Caco-2 (cell line): ENCODE measurements around the gene OSBPL10. TPM values are rescaled to one million over a fixed set of nuclear protein-coding genes. Genes with fewer than 3 reads are reported as not detected.

Experiments
- BruUV-seq: library from RNA; stranded (reverse); fragments of 400-500 nt; replicated peaks from 2 replicates; lab custom pipeline; 2021; lab: Mats Ljungman, UMichigan
- CTCF ChIA-PET: fragments of 300-600 bp; sonication (Branson Sonifier 250); formaldehyde crosslinking; loops from one replicate; lab custom pipeline; 2022; ENCODE audit warnings: antibody characterized with exemption; lab: Charles Lee
- POLR2A ChIA-PET: fragments of 300-600 bp; sonication (Branson Sonifier 250); formaldehyde crosslinking; loops from one replicate; lab custom pipeline; 2022; ENCODE audit warnings: antibody characterized with exemption; lab: Charles Lee
- DNase-seq, 2 experiments: peaks; one replicate each; pipeline versions ENCODE4 v3.0.0 to v3.0.0-alpha.2; 2020 to 2022
- H3K27me3 ChIP-seq: replicated peaks from 2 replicates; pipeline ENCODE4 v1.6.0; 2011; ENCODE audit warnings: low read length; ENCODE audit not compliant: control insufficient read depth, insufficient read depth
- H3K36me3 ChIP-seq: 2 replicates; pipeline ENCODE4 v1.5.1; 2011; ENCODE audit warnings: low read length; ENCODE audit not compliant: control insufficient read depth, insufficient read depth
- H3K4me1 ChIP-seq: fragments of 250-450 bp; sonication (Bioruptor Pico); 2 replicates; pipeline ENCODE4 v1.5.1; 2020; ENCODE audit warnings: mild to moderate bottlenecking
- H3K4me3 ChIP-seq: 2 replicates; pipeline ENCODE4 v1.5.1; 2011; ENCODE audit warnings: low read depth, mild to moderate bottlenecking, control low read depth, low read length
- H3K9me3 ChIP-seq: fragments of 250-450 bp; sonication (Bioruptor Pico); 2 replicates; pipeline ENCODE4 v1.5.1; 2020; ENCODE audit warnings: mild to moderate bottlenecking, moderate library complexity
- H3K27ac Mint-ChIP-seq: one replicate; pipeline ENCODE4 v1.8.0; 2022; ENCODE audit warnings: mixed read lengths; ENCODE audit not compliant: unreplicated experiment
- H3K27me3 Mint-ChIP-seq: one replicate; pipeline ENCODE4 v1.8.0; 2022; ENCODE audit warnings: mixed read lengths; ENCODE audit not compliant: insufficient read depth, unreplicated experiment
- H3K36me3 Mint-ChIP-seq: one replicate; pipeline ENCODE4 v1.8.0; 2022; ENCODE audit warnings: mild to moderate bottlenecking, mixed read lengths; ENCODE audit not compliant: insufficient read depth, unreplicated experiment
- H3K4me1 Mint-ChIP-seq: one replicate; pipeline ENCODE4 v1.8.0; 2022; ENCODE audit warnings: low read depth, mixed read lengths; ENCODE audit not compliant: unreplicated experiment
- H3K4me3 Mint-ChIP-seq: one replicate; pipeline ENCODE4 v1.8.0; 2022; ENCODE audit warnings: mild to moderate bottlenecking, moderate library complexity, mixed read lengths; ENCODE audit not compliant: unreplicated experiment
- H3K9me3 Mint-ChIP-seq: one replicate; pipeline ENCODE4 v1.8.0; 2022; ENCODE audit warnings: mixed read lengths; ENCODE audit not compliant: unreplicated experiment
- intact Hi-C: fragments of 100-400 bp; cut with micrococcal nuclease; formaldehyde crosslinking; loops from one replicate; pipeline ENCODE4 v1.10.0; 2022; ENCODE audit not compliant: unreplicated experiment
- total RNA-seq: library from RNA; stranded (reverse); gene quantifications from 2 replicates; pipeline ENCODE4 v1.2.3, GENCODE V29; 2022
- TF ChIP-seq, protein P1 (sequence below), 2 experiments: fragments of 200-600 bp in 1 of 2; IDR thresholded peaks; 1 replicate in 1 of 2; 2 replicates in 1 of 2; pipeline versions ENCODE4 v1.5.1 to v1.8.0; 2011 to 2022; ENCODE audit warnings: antibody characterized with exemption in 1 of 2, control low read depth in 1 of 2, inconsistent platforms in 1 of 2, low read depth in 1 of 2, low read length in 1 of 2, mild to moderate bottlenecking in 1 of 2, moderate library complexity in 1 of 2; ENCODE audit not compliant: insufficient read depth in 1 of 2, severe bottlenecking in 1 of 2, unreplicated experiment in 1 of 2

Gene OSBPL10
- total RNA-seq, 1 experiment from 2014 or later = 71.2 TPM

- Mint-ChIP-seq H3K4me1 (peaks cover 10% of the 10 kb centered on the region), H3K36me3 (peaks cover 49% of the 10 kb centered on the region), H3K27me3 (no peaks in the 10 kb centered on the region), H3K9me3 (no peaks in the 10 kb centered on the region), H3K4me3 (no peak overlapping the region), H3K27ac (no peak overlapping the region)
- DNase-seq = no peak
- BruUV-seq = no TSS peak
- ChIA-PET CTCF (no interaction called here), POLR2A (no interaction called here)
- H3K4me1 ChIP-seq = peaks cover 6% of the 10 kb centered on the region
- H3K27me3 ChIP-seq = no peaks in the 10 kb centered on the region
- H3K4me3 ChIP-seq = no peak overlapping the region
- H3K36me3 ChIP-seq = no peaks in the 10 kb centered on the region
- intact Hi-C loops = no loop called here
- no peaks in the 10 kb centered on the region for H3K9me3 ChIP-seq
- TF ChIP-seq, protein P1, sequence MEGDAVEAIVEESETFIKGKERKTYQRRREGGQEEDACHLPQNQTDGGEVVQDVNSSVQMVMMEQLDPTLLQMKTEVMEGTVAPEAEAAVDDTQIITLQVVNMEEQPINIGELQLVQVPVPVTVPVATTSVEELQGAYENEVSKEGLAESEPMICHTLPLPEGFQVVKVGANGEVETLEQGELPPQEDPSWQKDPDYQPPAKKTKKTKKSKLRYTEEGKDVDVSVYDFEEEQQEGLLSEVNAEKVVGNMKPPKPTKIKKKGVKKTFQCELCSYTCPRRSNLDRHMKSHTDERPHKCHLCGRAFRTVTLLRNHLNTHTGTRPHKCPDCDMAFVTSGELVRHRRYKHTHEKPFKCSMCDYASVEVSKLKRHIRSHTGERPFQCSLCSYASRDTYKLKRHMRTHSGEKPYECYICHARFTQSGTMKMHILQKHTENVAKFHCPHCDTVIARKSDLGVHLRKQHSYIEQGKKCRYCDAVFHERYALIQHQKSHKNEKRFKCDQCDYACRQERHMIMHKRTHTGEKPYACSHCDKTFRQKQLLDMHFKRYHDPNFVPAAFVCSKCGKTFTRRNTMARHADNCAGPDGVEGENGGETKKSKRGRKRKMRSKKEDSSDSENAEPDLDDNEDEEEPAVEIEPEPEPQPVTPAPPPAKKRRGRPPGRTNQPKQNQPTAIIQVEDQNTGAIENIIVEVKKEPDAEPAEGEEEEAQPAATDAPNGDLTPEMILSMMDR (IDR thresholded peaks at IDR 0.05; ENCODE audit: insufficient read depth in 1 of 2, low read depth in 1 of 2, low read length in 1 of 2, severe bottlenecking in 1 of 2, unreplicated experiment in 1 of 2) = no peak
These were observed 240.7 kb downstream of the OSBPL10 start for GRCh38 chr3:31740397-31740796.

DNA sequence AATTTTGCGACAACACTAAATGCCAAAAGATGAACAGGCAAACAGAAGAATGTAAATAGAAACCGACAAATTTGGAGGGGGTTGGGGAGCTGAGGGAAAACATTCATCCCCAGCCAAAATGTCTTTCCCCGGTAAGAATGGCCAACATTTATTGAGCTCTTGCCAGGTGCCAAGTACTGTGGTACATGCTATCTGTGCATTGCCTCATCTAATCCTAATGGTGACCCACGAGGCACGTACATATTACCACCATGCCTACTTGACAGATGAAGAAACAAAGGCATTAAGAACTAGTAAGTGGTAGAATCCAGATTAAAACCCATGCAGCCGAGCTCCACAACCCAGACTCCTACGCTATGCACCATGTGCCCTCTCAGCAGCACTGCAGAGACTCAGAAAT, 242.7 kb downstream of the OSBPL10 start:
- intact Hi-C loops = no loop called here
- H3K27me3 Mint-ChIP-seq = no peaks in the 10 kb centered on the region
- ChIA-PET POLR2A (no interaction called here), CTCF (no interaction called here)
- peaks cover 40% of the 10 kb centered on the region for H3K36me3 Mint-ChIP-seq
- no peak for DNase-seq
- Histone ChIP-seq H3K36me3 (no peaks in the 10 kb centered on the region), H3K4me1 (no peaks in the 10 kb centered on the region), H3K27me3 (no peaks in the 10 kb centered on the region), H3K4me3 (no peak overlapping the region), H3K9me3 (no peaks in the 10 kb centered on the region)
- H3K27ac Mint-ChIP-seq = no peak overlapping the region
- H3K9me3 Mint-ChIP-seq = no peaks in the 10 kb centered on the region
- no peak overlapping the region for H3K4me3 Mint-ChIP-seq
- BruUV-seq = no TSS peak
- TF ChIP-seq, protein P1 (IDR thresholded peaks at IDR 0.05; ENCODE audit: insufficient read depth in 1 of 2, low read depth in 1 of 2, low read length in 1 of 2, severe bottlenecking in 1 of 2, unreplicated experiment in 1 of 2) = no peak
- peaks cover 10% of the 10 kb centered on the region for H3K4me1 Mint-ChIP-seq

DNA sequence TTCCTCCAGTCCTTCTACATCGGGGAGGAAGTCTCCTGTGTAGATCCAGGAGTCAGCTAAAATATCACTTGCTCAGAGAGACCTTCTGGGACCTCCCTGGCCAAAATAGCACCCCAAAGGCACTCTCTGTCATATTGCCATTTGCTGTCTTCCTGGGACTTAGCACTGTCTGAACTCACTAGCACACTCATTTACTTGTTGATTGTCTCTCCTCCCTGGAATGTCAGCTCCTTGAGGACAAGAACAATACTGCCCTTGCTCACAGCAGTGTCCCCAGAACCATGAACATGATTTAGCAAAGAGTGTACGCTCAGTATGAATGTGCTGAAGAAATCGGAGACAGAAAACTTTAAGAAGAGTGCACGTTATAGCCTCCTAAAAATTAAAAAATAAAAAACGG, 245.4 kb downstream of the OSBPL10 start:
- H3K9me3 Mint-ChIP-seq = no peaks in the 10 kb centered on the region
- no peaks in the 10 kb centered on the region for H3K4me1 ChIP-seq
- intact Hi-C loops = no loop called here
- BruUV-seq = no TSS peak
- H3K27me3 ChIP-seq = no peaks in the 10 kb centered on the region
- ChIA-PET CTCF (no interaction called here), POLR2A (no interaction called here)
- H3K27me3 Mint-ChIP-seq = no peaks in the 10 kb centered on the region
- no peak for DNase-seq
- no peak overlapping the region for H3K4me3 Mint-ChIP-seq
- H3K36me3 ChIP-seq = no peaks in the 10 kb centered on the region
- no peak overlapping the region for H3K4me3 ChIP-seq
- TF ChIP-seq, protein P1 (IDR thresholded peaks at IDR 0.05; ENCODE audit: insufficient read depth in 1 of 2, low read depth in 1 of 2, low read length in 1 of 2, severe bottlenecking in 1 of 2, unreplicated experiment in 1 of 2) = no peak
- peaks cover 42% of the 10 kb centered on the region for H3K36me3 Mint-ChIP-seq
- H3K9me3 ChIP-seq = no peaks in the 10 kb centered on the region
- no peak overlapping the region for H3K27ac Mint-ChIP-seq
- peaks cover 10% of the 10 kb centered on the region for H3K4me1 Mint-ChIP-seq
